OCI-LY7 (cell line): ENCODE data around the gene EFCAB11.

Experiments
- EZH2phosphoT487 ChIP-seq: fragments of 200-600 bp; sonication (generic); IDR thresholded peaks from 2 replicates; pipeline ENCODE4 v1.6.1; 2018; ENCODE audit warnings: low read depth, borderline replicate concordance, mild to moderate bottlenecking, mixed run types, antibody characterized with exemption, low read length, moderate library complexity, mixed read lengths
- TF ChIP-seq, protein P1 (sequence below): fragments of 200-600 bp; sonication (generic); conservative IDR thresholded peaks from 2 replicates; pipeline ENCODE4 v1.5.1; 2014; ENCODE audit warnings: mild to moderate bottlenecking, antibody characterized with exemption, low read length, moderate library complexity, mixed read lengths

DNA sequence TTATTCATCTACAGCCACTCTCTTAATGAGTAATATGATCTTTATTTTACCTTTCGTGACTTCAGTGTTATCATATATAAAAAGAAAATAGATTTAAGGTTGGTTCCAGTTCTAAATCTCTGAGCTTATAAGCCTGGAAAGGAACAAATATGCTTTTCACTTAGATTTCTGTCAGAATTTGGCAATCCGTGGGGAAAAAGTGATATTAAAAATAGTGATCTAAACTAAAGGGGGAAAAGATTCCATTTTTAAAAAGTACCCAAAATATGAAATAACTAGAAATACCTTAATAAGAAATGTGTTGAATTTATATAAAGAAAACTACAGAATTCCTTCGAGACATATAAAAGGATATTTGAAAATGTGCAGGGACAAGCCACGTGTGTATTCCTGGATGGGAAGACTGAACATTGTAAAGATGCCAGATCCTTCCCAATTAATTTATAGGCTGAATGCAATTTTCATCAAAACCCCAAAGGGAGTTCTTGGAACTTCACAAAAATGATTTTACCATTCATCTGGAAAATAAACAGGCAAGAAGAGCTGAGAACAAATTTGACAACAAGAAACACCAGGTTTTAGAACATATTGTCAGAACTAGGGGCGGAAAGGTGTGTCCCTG is 142.5 kb downstream of the EFCAB11 start:
- TF ChIP-seq EZH2phosphoT487, result no peak
- TF ChIP-seq, protein P1, sequence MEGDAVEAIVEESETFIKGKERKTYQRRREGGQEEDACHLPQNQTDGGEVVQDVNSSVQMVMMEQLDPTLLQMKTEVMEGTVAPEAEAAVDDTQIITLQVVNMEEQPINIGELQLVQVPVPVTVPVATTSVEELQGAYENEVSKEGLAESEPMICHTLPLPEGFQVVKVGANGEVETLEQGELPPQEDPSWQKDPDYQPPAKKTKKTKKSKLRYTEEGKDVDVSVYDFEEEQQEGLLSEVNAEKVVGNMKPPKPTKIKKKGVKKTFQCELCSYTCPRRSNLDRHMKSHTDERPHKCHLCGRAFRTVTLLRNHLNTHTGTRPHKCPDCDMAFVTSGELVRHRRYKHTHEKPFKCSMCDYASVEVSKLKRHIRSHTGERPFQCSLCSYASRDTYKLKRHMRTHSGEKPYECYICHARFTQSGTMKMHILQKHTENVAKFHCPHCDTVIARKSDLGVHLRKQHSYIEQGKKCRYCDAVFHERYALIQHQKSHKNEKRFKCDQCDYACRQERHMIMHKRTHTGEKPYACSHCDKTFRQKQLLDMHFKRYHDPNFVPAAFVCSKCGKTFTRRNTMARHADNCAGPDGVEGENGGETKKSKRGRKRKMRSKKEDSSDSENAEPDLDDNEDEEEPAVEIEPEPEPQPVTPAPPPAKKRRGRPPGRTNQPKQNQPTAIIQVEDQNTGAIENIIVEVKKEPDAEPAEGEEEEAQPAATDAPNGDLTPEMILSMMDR, result no peak
